NCI-H2171 treated with DMSO at 0.1 percent for 48 hours (cell line): ENCODE data around the gene FBXO42.
A peak's percentile ranks its signal among the peaks of the same experiment; 100 is the strongest.
"Not testable (repeated sequence)": the region's sequence is repeated elsewhere in the genome, so short reads cannot be mapped to it uniquely, and the experiment has no call there.

Experiments
- DNase-seq: peaks from one replicate; lab custom pipeline; 2025; lab: John Stamatoyannopoulos, UW

Gene FBXO42

GRCh38 chr1:16372535-16373285, 20.4 kb upstream of the FBXO42 start:
- no peak for DNase-seq

- no peak for DNase-seq
These were observed 19.4 kb upstream of the FBXO42 start for GRCh38 chr1:16371725-16372124.

GRCh38 chr1:16369821-16370220, 17.5 kb upstream of the FBXO42 start:
- DNase-seq: no peak

- no peak for DNase-seq
These were observed 15.9 kb upstream of the FBXO42 start for GRCh38 chr1:16367968-16368890.

GRCh38 chr1:16367258-16367967, 15.1 kb upstream of the FBXO42 start:
- peak; percentile 83 for DNase-seq

- DNase-seq: peak; percentile 99
These were observed 14.5 kb upstream of the FBXO42 start, which contains the start of gene SZRD1 for GRCh38 chr1:16366722-16367257. Gene SZRD1, plus strand, starts transcription at chr1:16367242. Its CDS starts 16 bp downstream, at chr1:16367258.

GRCh38 chr1:16365146-16365498, 12.8 kb upstream of the FBXO42 start:
- not testable (repeated sequence) for DNase-seq

- no peak for DNase-seq
These were observed 4.6 kb upstream of the FBXO42 start for GRCh38 chr1:16356867-16357266.

GRCh38 chr1:16354619-16355018, 2.3 kb upstream of the FBXO42 start:
- DNase-seq: no peak

GRCh38 chr1:16352842-16353535, 709 bp upstream of the FBXO42 start:
- no peak for DNase-seq

GRCh38 chr1:16351456-16351993, 755 bp downstream of the FBXO42 start:
- no peak for DNase-seq

GRCh38 chr1:16349847-16350406, 2.4 kb downstream of the FBXO42 start:
- DNase-seq: no peak

- DNase-seq: no peak
These were observed 3.7 kb downstream of the FBXO42 start for GRCh38 chr1:16348414-16349182.

GRCh38 chr1:16343276-16343675, 9.0 kb downstream of the FBXO42 start:
- not testable (repeated sequence) for DNase-seq

- no peak for DNase-seq
These were observed 9.8 kb downstream of the FBXO42 start for GRCh38 chr1:16342331-16343062.

GRCh38 chr1:16340673-16341072, 11.6 kb downstream of the FBXO42 start:
- no peak for DNase-seq

GRCh38 chr1:16338961-16339360, 13.3 kb downstream of the FBXO42 start:
- DNase-seq: no peak

- no peak for DNase-seq
These were observed 17.5 kb downstream of the FBXO42 start for GRCh38 chr1:16334655-16335340.
